ENCODE measurements around the gene FRMD8. TPM values are rescaled to one million over a fixed set of nuclear protein-coding genes. Genes with fewer than 3 reads are reported as not detected.

Gene FRMD8
- total RNA-seq, 1 experiment from 2014 or later: 22.7 TPM

- Histone ChIP-seq H3K4me1 (ENCODE audit: insufficient read depth, low read length) (no peaks in the 10 kb centered on the region), H3K23me2 (ENCODE audit: insufficient read length, low read depth, low read length, poor library complexity, severe bottlenecking) (no peaks in the 10 kb centered on the region), H4K20me1 (ENCODE audit: control insufficient read depth, insufficient read depth, insufficient read length) (no peaks in the 10 kb centered on the region), H3K4me2 (ENCODE audit: insufficient read depth, insufficient read length, low read length) (no peak overlapping the region), H3K9ac (ENCODE audit: extremely low read depth, insufficient read length, low read length) (no peak overlapping the region), H3K9me3 (ENCODE audit: control insufficient read depth, low read depth, low read length) (no peaks in the 10 kb centered on the region), H3K27me3 (ENCODE audit: insufficient read depth, low read length) (no peaks in the 10 kb centered on the region), H3K79me2 (ENCODE audit: insufficient read depth, low read length) (no peaks in the 10 kb centered on the region), H2BK5ac (ENCODE audit: insufficient read length, low read length) (no peak overlapping the region), H2BK20ac (ENCODE audit: low read depth, low read length, poor library complexity, severe bottlenecking) (no peak overlapping the region), H2AK5ac (ENCODE audit: insufficient read length, low read length) (no peak overlapping the region), H3K79me1 (ENCODE audit: insufficient read depth, low read depth, low read length, poor library complexity, severe bottlenecking) (no peaks in the 10 kb centered on the region), H3K4ac (ENCODE audit: low read depth, low read length) (no peak overlapping the region), H2BK15ac (ENCODE audit: low read depth, low read length) (no peak overlapping the region), H3K56ac (ENCODE audit: insufficient read length, low read depth, low read length) (no peak overlapping the region), H2BK12ac (ENCODE audit: insufficient read length, low read depth, low read length) (no peak overlapping the region), H2BK120ac (ENCODE audit: low read depth, low read length, poor library complexity, severe bottlenecking) (no peak overlapping the region), H3K14ac (ENCODE audit: insufficient read depth, low read length) (no peak overlapping the region), H3K27ac (ENCODE audit: insufficient read length, low read depth, low read length) (no peak overlapping the region), H3T11ph (ENCODE audit: low read length) (no peak overlapping the region), H2AFZ (ENCODE audit: low read length) (no peak overlapping the region), H3K23ac (ENCODE audit: insufficient read length, low read depth, low read length) (no peak overlapping the region), H4K91ac (ENCODE audit: insufficient read length, low read depth, low read length) (no peak overlapping the region), H3K18ac (ENCODE audit: insufficient read length, low read depth, low read length) (no peak overlapping the region), H4K8ac (replicated peaks; ENCODE audit: insufficient read length, low read depth, low read length) (no peak overlapping the region), H4K5ac (ENCODE audit: insufficient read length, low read depth, low read length) (no peak overlapping the region)
- Mint-ChIP-seq H3K4me3 (no peak overlapping the region), H3K9me3 (no peaks in the 10 kb centered on the region), H3K36me3 (ENCODE audit: insufficient read depth in 1 of 3, low read depth in 3 of 3) (no peaks in the 10 kb centered on the region), H3K27me3 (ENCODE audit: low read depth) (peaks cover 31% of the 10 kb centered on the region), H3K27ac (no peak overlapping the region), H3K4me1 (peaks cover 0 to 5% of the 10 kb centered on the region in 2 experiments; a peak in 1 of 4 replicates)
- WGBS (ENCODE audit: extremely low coverage, insufficient read length, low lambda C conversion rate): no CpG with 5 or more reads among the region's 14 CpGs
- TF ChIP-seq CTCF (conservative IDR thresholded peaks at IDR 0.05): no peak
- DNase-seq: no peak
Measured at GRCh38 chr11:65373839-65374580, 12.4 kb upstream of the FRMD8 start.

Measured in H9 (cell line).